Heart left ventricle (tissue), 16 donors: ENCODE results near the gene RAB44. TPM values are rescaled to one million over a fixed set of nuclear protein-coding genes. Genes with fewer than 3 reads are reported as not detected.
"Not testable (repeated sequence)": the region's sequence is repeated elsewhere in the genome, so short reads cannot be mapped to it uniquely, and the experiment has no call there.

Experiments used
- ATAC-seq, 4 donors: fragments of 200-7000 bp; cut with Tn5 transposase; one replicate each; pipeline ENCODE4 v1.9.1; 2020 to 2022; ENCODE audit warnings: moderate library complexity in 4 of 4, mild to moderate bottlenecking in 3 of 4, moderate number of reproducible peaks in 1 of 4
- DNase-seq, 5 donors: peaks; one replicate each; pipeline ENCODE4 v3.0.0-alpha.2; 2020
- H3K27ac ChIP-seq, 12 donors: fragments of 200-600 bp; sonication (generic) in 4 of 12; one replicate each; pipeline versions ENCODE4 v1.5.0 to v1.8.0; 2016 to 2022; ENCODE audit warnings: mild to moderate bottlenecking in 2 of 12
- H3K27me3 ChIP-seq, 9 donors: fragments of 200-600 bp; sonication (generic) in 2 of 9; one replicate each; pipeline versions ENCODE4 v1.5.1 to v1.8.0; 2016 to 2022; ENCODE audit warnings: mild to moderate bottlenecking in 3 of 9
- H3K36me3 ChIP-seq, 9 donors: fragments of 200-600 bp; sonication (generic) in 2 of 9; one replicate each; pipeline versions ENCODE4 v1.5.0 to v1.8.0; 2018 to 2022; ENCODE audit warnings: mild to moderate bottlenecking in 2 of 9
- H3K4me1 ChIP-seq, 12 donors: fragments of 200-600 bp; sonication (generic) in 4 of 12; one replicate each; pipeline versions ENCODE4 v1.5.0 to v1.8.0; 2016 to 2022; ENCODE audit warnings: mild to moderate bottlenecking in 3 of 12
- H3K4me3 ChIP-seq, 12 donors: fragments of 200-600 bp; sonication (generic) in 4 of 12; one replicate each; pipeline versions ENCODE4 v1.5.0 to v1.8.0; 2017 to 2022; ENCODE audit warnings: mild to moderate bottlenecking in 9 of 12, moderate library complexity in 4 of 12
- H3K9me3 ChIP-seq, 12 donors: fragments of 200-600 bp; sonication (generic) in 4 of 12; one replicate each; pipeline versions ENCODE4 v1.5.0 to v1.8.0; 2016 to 2022; ENCODE audit warnings: mild to moderate bottlenecking in 1 of 12
- POLR2A ChIP-seq, 2 donors: fragments of 450-650 bp; IDR thresholded peaks; one replicate each; pipeline ENCODE4 v1.6.1; 2017; ENCODE audit warnings: antibody characterized with exemption in 2 of 2, mild to moderate bottlenecking in 2 of 2, moderate library complexity in 2 of 2
- WGBS, 4 donors: extraction: QIAGEN DNeasy Blood & Tissue Kit in 2 of 4; methylation state at CpG; one replicate each; pipeline versions ENCODE4 v1.1.5 to v1.1.7; 2013 to 2018; 5-methylcytosine and 5-hydroxymethylcytosine counted together
- intact Hi-C, 10 donors: fragments of 100-400 bp; cut with DNase I; formaldehyde crosslinking; loops; one replicate each; pipeline versions ENCODE4 v1.11.1 to v1.14.2; 2022
- polyA plus RNA-seq, 2 donors: library from polyadenylated mRNA; stranded (reverse); fragments of 200-250 nt; gene quantifications; one replicate each; pipeline ENCODE4 v1.2.3, GENCODE V29; 2013
- total RNA-seq, 9 donors: library from RNA; depleted of rRNA in 2 of 9; stranded (reverse); fragments of >200 nt in 2 of 9; fragmentation: NEBNext Ultra II Directional in 3 of 9; extraction: Animal tissue kit (Norgen Biotek cat#: 25700) in 3 of 9; gene quantifications; one replicate each; pipeline versions ENCODE4 v1.1.0 to v1.2.4, GENCODE V29; 2016 to 2023
- TF ChIP-seq, protein P1 (sequence below), 12 donors: fragments of 200-600 bp; sonication (generic) in 4 of 12; IDR thresholded peaks; one replicate each; pipeline versions ENCODE4 v1.5.0 to v1.8.0; 2018 to 2022; ENCODE audit warnings: antibody characterized with exemption in 12 of 12, mild to moderate bottlenecking in 5 of 12
- donor health status: ischemic (EF 13 %, LVEDD 7.1; RV severe dilation, severe dysfunction).
- donor health status: healthy with polysubstance abuse.
- donor health status: DM: no; HTN: yes; CAD: no.
- donor health status: DM: no; HTN: no; CAD: no.
- donor health status: ischemic (EF 25% LVEDD 6.9; RV normal size, moderate dysfunction).
- donor health status: ischemic (EF 25% LVEDD 5.7; RV mildly dilated, moderate dysfunction).
- donor health status: healthy.
- donor health status: DM: yes; HTN: yes; CAD: no.
- donor health status: ischemic (EF 35%, LVEDD 5.7; RV mildly dilated, moderate dysfunction).
- donor health status: nonischemic (EF 11% LVEDD 7.7; RV severe dilation, severe dysfunction).
- donor health status: DM: yes; HTN: yes; CAD: no.
- donor health status: PGD.
- donor health status: ischemic (EF 29% LVEDD 5.4; RV normal size, mild dysfunction).
- donor health status: nonischemic (EF 23%, LVEDD 6.1; RV moderate dilation, normal function).

RAB44 gene
- total and polyA plus RNA-seq, 11 donors: 0.04 to 0.32 (median 0.08) TPM; not detected in 5

DNA sequence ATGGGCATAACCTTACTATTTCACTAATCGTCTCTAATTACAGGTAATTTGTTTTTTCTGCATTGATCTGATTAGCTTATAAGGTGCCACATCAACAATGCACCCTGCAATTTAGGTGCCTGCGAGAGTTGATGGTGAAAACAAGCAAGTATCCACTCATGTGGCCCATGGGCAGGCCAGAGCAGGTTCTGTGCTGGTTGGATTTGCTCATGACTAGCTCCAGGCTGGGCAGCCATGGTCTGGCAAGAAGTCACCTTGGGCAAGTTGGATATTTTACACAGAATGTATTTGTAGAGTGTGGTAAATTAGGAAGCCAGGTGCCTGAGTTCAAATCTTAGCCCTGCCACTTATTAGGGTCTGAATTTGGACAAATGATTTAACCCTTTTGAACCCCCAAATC lies 25.3 kb downstream of the RAB44 start:
- Histone ChIP-seq H3K27me3 (no peaks in the 10 kb centered on the region), H3K36me3 (no peaks in the 10 kb centered on the region), H3K9me3 (no peaks in the 10 kb centered on the region), H3K27ac (no peak overlapping the region), H3K4me1 (peaks cover 0 to 7% (median 0%) of the 10 kb centered on the region in 12 donors), H3K4me3 (no peak overlapping the region)
- no peak for ATAC-seq
- intact Hi-C loops: loop anchor here in 1 of 10 donors (10.0 kb wide), 1 partner anchor 98 kb away; no protein-coding TSS in a partner anchor
- peak in 1 of 5 donors; percentile 28 for DNase-seq
- 91 to 97% (median 95%) methylated on average over 2 of the region's 2 CpGs for WGBS, 4 donors
- TF ChIP-seq, protein P1, sequence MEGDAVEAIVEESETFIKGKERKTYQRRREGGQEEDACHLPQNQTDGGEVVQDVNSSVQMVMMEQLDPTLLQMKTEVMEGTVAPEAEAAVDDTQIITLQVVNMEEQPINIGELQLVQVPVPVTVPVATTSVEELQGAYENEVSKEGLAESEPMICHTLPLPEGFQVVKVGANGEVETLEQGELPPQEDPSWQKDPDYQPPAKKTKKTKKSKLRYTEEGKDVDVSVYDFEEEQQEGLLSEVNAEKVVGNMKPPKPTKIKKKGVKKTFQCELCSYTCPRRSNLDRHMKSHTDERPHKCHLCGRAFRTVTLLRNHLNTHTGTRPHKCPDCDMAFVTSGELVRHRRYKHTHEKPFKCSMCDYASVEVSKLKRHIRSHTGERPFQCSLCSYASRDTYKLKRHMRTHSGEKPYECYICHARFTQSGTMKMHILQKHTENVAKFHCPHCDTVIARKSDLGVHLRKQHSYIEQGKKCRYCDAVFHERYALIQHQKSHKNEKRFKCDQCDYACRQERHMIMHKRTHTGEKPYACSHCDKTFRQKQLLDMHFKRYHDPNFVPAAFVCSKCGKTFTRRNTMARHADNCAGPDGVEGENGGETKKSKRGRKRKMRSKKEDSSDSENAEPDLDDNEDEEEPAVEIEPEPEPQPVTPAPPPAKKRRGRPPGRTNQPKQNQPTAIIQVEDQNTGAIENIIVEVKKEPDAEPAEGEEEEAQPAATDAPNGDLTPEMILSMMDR (IDR thresholded peaks at IDR 0.05): no peak
- no peak for TF ChIP-seq POLR2A (IDR thresholded peaks at IDR 0.05)

DNA sequence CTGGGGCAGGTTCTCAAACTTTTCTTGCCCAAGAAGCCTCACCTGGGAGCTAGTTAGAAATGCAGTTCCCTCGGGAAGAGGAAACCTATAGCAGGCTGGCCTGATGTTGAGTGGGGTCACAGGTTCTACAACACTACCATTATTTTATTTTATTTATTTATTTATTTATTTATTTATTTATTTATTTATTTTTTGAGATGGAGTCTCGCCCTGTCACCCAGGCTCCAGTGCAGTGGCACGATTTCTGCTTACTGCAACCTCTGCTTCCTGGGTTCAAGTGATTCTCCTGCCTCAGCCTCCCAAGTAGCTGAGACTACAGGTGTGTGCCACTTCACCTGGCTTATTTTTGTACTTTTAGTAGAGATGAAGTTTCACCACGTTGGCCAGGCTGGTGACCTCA lies 26.4 kb downstream of the RAB44 start:
- not testable (repeated sequence) for H3K9me3 ChIP-seq, H3K36me3 ChIP-seq, ATAC-seq, H3K4me3 ChIP-seq, H3K27ac ChIP-seq, H3K27me3 ChIP-seq
- intact Hi-C loops: loop anchor here in 3 of 10 donors (1.0 to 10.0 kb wide), 4 partner anchors 99 to 109 kb away; no protein-coding TSS in a partner anchor
- DNase-seq: peak in 1 of 5 donors; percentile 14
- 92 to 97% (median 95%) methylated on average over 4 of the region's 4 CpGs for WGBS, 4 donors
- H3K4me1 ChIP-seq: peaks cover 0 to 17% (median under 1%) of the 10 kb centered on the region in 12 donors

DNA sequence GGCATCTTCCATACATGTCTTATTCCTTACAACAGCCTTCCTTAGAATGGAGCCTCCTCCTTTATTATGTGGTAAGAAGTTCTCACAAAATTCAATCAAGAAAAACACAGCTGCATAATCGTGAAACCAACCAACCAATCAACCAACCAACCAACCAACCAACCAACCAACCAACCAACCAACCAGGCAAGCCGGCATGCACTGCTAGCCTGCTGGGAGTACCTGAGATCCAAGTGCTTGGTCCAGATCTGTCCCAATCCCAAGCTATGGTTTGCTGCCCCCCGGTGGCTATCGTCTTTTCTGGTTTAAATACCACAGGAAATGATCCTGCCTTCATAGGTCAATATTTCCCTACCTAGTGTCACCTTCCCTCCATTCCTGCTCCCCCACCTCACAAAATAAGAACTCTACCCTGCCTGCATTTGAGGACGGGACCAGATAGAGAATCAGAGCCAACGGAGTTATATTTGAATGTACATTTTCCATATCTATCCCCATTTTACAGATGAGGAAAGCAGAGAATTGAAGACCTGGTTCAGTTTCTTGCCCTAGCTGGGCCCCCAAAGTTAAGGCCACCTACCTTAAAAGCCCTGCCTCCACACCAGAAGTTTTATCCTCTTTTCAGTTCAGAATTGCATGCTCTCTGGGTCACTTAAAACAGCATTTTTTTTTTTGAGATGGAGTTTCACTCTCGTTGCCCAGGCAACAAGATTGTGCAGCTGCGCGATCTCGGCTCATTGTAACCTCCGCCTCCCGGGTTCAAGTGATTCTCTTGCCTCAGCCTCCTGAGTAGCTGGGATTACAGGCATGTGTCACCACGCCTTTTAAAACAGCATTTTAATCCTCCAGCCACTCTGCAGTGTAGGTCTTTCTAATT lies 27.1 kb downstream of the RAB44 start:
- 55 to 60% (median 57%) methylated on average over 13 of the region's 13 CpGs for WGBS, 4 donors
- Histone ChIP-seq H3K4me3 (no peak overlapping the region), H3K27me3 (no peaks in the 10 kb centered on the region)

DNA sequence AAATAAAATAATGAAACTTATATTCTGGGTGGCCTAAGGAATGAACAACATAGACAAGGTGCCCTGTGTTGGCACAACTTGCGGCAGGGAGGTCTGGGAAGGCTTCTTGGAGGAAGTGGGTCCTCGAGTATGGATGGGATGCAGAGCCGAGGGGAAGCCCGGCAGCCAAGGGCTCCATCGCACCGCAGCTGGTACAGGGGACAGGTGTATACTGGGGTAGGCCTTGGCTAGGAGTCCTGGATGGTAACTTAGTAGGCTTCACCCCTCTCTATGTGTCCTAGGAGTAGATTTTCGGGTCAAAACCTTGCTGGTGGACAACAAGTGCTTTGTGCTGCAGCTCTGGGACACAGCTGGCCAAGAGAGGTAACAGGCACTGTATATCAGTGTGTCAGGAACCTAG lies 28.0 kb downstream of the RAB44 start:
- Histone ChIP-seq H3K36me3 (no peaks in the 10 kb centered on the region), H3K27me3 (no peaks in the 10 kb centered on the region), H3K4me3 (no peak overlapping the region), H3K4me1 (peaks cover 0 to 28% (median 5%) of the 10 kb centered on the region in 12 donors), H3K9me3 (no peaks in the 10 kb centered on the region), H3K27ac (no peak overlapping the region)
- intact Hi-C loops: loop anchor here in 2 of 10 donors (2.0 to 10.0 kb wide), 3 partner anchors 101 to 111 kb away; no protein-coding TSS in a partner anchor
- WGBS, 4 donors: 83 to 94% (median 92%) methylated on average over 7 of the region's 7 CpGs
- DNase-seq (peak in 1 of 5 donors; percentile 26), ATAC-seq (no peak)
- TF ChIP-seq POLR2A (IDR thresholded peaks at IDR 0.05): no peak
- TF ChIP-seq, protein P1 (IDR thresholded peaks at IDR 0.05): no peak

More for the DNA sequence above, 27.1 kb downstream of the RAB44 start:
- DNase-seq (peak in 3 of 5 donors; percentile 42 to 68 (median 63)), ATAC-seq (peak in 3 of 4 donors; percentile 49 to 75 (median 55))
- no peak overlapping the region for H3K27ac ChIP-seq
- intact Hi-C loops: loop anchor here in 3 of 10 donors (1.0 to 10.0 kb wide), 4 partner anchors 100 to 110 kb away; no protein-coding TSS in a partner anchor
- H3K9me3 ChIP-seq: no peaks in the 10 kb centered on the region
- TF ChIP-seq POLR2A (IDR thresholded peaks at IDR 0.05): no peak
- TF ChIP-seq, protein P1 (IDR thresholded peaks at IDR 0.05): peak; percentile 36 to 60 (median 49)
- H3K4me1 ChIP-seq: peaks cover 0 to 25% (median 5%) of the 10 kb centered on the region in 12 donors
- H3K36me3 ChIP-seq: no peaks in the 10 kb centered on the region
